HG03521 (cell line): ENCODE data around the gene BTRC.

Experiments
- ATAC-seq: cut with Tn5 transposase; IDR thresholded peaks from one replicate; pipeline ENCODE4 v1.9.1; 2021; ENCODE audit warnings: mild to moderate bottlenecking, moderate library complexity; ENCODE audit not compliant: unreplicated experiment

Gene BTRC

GRCh38 chr10:101513733-101514132 lies 159.8 kb downstream of the BTRC start:
- ATAC-seq: no peak

- ATAC-seq: no peak
Observed at GRCh38 chr10:101525848-101526247, 171.9 kb downstream of the BTRC start.

GRCh38 chr10:101529207-101529606 lies 175.2 kb downstream of the BTRC start:
- ATAC-seq: no peak

- no peak for ATAC-seq
Observed at GRCh38 chr10:101529725-101530553, 176.0 kb downstream of the BTRC start.

GRCh38 chr10:101535949-101536348 lies 182.0 kb downstream of the BTRC start:
- ATAC-seq: no peak

GRCh38 chr10:101536800-101537199 lies 182.8 kb downstream of the BTRC start:
- no peak for ATAC-seq

GRCh38 chr10:101538446-101538845 lies 184.5 kb downstream of the BTRC start:
- ATAC-seq: no peak

- no peak for ATAC-seq
Observed at GRCh38 chr10:101545898-101546297, 191.9 kb downstream of the BTRC start.

GRCh38 chr10:101550965-101551364 lies 197.0 kb downstream of the BTRC start:
- ATAC-seq: no peak

GRCh38 chr10:101552442-101552841 lies 198.5 kb downstream of the BTRC start:
- ATAC-seq: no peak

GRCh38 chr10:101557541-101557940 lies 203.6 kb downstream of the BTRC start:
- ATAC-seq: no peak

GRCh38 chr10:101558204-101558603 lies 204.2 kb downstream of the BTRC start:
- no peak for ATAC-seq

GRCh38 chr10:101558671-101559595 lies 205.0 kb downstream of the BTRC start:
- no peak for ATAC-seq

- no peak for ATAC-seq
Observed at GRCh38 chr10:101559596-101560297, 205.8 kb downstream of the BTRC start.

GRCh38 chr10:101560298-101561067 lies 206.5 kb downstream of the BTRC start:
- ATAC-seq: no peak

- no peak for ATAC-seq
Observed at GRCh38 chr10:101561068-101561915, 207.3 kb downstream of the BTRC start.

- ATAC-seq: no peak
Observed at GRCh38 chr10:101562231-101562630, 208.3 kb downstream of the BTRC start.

- no peak for ATAC-seq
Observed at GRCh38 chr10:101563007-101563406, 209.0 kb downstream of the BTRC start.

- ATAC-seq: no peak
Observed at GRCh38 chr10:101563497-101564040, 209.6 kb downstream of the BTRC start.
